Fibroblast of the conjunctiva (primary cell): Measurements from ENCODE around the gene MAP2K5.

Experiments
- DNase-seq: peaks from one replicate; pipeline ENCODE4 v3.0.0-alpha.2; 2010; ENCODE audit warnings: low read depth

Gene MAP2K5

DNA sequence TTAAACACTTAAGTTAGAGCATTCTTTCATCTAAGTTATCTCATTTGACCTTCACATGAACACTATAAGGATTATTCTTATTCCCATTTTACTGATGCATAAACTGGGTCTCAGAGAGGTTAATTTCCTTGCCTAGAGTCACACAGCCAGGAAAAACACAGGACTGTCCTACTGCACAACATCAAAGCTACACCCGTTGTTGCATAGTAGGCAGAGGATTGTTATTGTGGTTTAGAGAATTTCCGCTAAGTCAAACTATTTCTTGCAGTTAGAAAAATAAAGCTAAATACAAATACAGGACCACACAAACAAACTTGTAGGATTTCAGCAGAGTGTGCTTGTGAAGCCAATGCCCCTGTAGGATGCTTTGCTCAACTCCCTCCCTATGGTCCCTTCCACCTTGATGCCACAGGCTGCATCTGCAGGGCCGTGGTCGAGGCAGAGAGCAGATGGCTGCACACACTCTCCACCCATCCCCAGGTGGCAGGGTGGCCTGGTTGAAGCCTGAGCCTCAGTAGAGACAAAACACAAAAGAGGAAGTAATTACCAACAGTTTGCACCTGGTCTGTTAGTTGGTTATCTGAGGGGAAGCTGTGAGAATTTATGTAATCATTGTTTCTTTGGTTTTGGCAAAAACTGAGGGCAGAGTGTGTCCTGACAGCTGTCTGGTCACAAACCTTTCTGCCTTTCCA is 241.7 kb downstream of the MAP2K5 start:
- no peak for DNase-seq

DNA sequence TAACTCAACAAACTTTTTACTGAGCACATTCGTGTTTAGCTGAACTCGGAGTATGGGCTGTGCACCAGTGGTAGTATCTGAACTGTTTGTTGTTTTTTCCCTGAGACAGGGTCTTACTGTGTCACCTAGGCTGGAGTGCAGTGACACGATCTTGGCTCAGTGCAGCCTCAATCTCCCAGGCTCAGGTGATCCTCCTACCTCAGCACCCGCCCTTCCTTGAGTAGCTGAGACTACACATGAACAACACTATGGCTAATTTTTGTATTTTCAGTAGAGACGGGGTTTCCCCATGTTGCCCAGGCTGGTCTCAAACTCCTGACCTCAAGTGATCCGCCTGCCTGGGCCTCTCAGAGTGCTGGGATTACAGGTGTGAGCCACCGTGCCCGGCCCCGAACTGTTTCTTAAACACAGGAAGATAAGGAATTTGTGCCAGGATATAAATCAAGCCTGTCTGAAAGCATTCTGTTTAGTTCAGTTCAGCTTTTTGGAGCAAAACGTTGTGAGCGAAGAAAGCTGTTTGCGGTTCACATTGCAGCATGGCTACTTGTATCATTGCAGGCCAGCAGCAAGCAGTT is 242.4 kb downstream of the MAP2K5 start:
- DNase-seq, result no peak

DNA sequence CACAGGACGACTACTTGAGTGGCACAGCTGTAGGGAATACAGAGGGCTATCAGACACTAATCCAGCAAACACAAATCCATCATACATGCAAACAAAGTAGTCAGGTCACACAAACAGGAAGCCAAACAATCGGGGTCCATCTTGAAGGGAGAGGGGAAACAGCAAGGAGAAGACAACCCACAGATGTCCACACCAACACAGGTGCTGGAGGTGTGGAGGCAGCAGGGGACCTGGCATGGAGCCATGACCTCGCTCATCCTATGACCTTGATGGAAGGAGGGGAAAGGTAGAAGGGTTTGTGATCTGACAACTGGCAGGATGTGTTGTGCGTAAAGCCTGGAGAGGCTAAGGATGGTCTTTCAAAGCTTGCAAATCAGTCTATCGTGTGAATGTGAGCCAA is 242.9 kb downstream of the MAP2K5 start:
- DNase-seq, result no peak

DNA sequence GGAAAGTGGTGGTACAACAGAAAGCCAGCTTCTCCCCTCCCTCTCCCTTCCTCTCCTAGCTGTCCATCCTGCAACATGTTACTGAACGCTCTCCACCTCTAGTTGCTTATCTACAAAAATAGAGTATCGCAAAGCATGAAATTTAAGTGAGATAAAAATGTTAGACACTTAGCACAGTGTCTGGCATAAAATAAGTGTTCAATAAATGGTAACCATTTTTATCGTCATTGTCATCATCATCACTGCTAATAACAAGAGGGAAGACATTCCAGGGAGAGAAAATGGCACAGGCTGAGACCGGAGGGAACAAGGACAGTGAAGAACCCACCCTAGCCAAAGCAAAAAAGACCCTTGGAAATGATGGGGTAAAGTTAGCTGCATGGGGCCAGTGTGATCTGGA is 244.1 kb downstream of the MAP2K5 start:
- no peak for DNase-seq

DNA sequence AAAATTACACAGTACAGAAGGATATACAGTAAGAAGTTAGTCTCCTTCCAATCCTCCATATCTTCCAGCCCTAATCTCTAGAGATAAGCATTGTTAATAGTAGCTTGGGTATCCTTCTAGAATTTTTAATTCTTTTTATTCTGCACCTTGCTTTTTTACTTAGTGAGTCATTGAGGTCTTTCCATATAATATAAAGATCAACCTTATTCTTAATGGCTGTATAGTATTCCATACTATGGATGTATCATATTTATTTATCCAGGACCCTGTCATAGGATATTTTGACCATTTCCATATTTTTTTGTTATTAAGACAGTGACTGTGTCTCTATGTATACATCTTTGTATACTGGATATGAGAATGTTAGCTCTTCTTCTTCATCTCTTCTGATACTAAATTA is 246.5 kb downstream of the MAP2K5 start:
- no peak for DNase-seq

DNA sequence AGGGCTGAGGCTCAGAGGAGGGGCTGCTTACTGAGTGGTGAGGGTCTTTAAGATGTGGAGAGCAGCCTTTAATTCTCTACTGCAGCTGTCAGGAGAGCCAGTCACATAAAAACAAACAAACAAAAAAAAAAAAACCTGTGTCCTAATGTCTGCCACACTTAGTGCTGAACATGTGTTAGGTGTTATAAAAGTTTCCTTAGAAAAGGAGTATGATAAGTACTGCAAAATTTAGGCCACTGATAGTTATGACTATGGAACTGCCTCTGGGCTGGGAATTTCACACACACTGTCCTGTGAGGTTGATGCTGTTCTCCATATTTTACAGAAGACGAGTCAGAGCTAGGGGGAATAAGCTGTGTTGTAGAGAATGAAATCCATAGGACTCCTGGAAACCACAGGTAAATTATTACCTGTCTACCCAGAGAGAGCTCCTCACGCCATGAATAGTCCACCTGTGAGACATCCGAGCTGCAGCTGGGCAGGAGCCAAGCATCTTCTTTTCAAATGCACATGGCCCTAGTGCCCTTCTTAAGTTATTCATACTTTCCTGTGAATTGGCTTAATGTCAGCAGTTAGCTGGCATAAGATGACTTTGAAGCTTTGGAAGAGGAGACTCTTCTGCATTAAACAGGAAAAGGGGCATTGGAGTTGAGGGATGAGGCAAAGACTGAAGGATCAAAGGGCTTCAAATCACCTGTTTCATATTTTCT is 248.3 kb downstream of the MAP2K5 start:
- no peak for DNase-seq

DNA sequence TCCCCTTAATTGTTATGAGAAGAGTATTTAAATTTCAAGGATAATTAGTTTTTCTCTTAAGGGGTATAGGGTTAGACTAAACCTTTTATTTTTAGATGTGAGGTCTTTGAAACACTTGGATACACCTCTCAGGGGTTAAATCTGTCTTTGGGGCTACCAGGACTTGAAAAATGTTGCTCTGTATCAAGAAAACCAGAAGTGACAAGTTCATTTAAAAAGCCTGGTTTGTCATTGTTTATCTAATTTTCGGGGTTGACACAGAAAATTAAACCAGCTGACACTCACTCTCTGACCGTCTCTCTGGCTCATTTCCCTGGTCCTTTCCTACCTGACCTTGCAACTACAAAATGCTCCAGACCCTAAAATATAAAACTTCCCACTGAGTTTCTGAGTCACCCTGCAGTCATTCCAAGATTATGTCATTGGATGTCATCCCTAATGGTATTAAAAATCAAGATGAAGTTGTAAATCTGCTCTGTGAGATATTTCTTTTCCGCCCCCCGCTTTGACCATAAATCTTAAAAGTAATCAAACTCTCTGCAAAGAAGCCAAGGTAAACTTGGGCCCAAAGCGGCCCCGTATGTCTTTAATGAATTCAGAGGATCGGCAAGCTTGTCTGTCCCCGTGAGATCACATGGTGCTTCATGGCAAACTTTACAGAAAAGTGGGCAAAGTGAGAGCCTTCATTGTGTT is 249.9 kb downstream of the MAP2K5 start:
- no peak for DNase-seq

DNA sequence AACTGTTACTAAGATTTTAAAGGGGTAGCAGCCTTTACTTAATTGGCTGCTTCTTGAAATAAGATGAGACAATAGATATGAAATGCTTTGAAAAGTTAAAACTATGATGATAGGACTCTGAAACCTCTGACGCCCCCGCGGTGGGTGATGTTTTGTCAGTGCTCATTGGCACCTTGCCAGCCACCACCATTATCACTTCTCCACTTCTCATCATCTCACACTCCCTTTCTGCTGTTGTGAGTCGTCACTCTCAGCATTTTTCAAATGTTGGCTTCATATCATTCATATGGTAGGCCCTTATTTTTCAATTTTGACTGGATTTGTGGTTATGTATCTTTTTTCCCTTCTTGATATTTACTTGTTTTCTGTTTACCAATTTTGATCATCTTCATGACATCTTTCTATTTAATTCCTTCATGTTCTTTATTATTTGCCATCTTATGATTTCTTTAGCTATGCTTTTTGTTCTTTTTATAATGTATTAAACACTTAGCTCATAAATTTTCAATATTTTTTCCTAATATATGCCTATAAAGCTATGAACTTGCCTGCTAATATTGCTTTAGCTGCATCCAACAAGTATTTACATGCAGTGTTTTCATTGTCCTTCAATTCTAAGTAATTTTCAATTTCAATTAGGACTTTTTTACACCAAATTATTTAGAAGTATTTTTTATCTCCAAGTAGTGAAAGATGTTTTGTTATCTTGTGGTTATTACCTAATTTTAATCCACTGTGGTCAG is 252.5 kb downstream of the MAP2K5 start:
- DNase-seq, result no peak

DNA sequence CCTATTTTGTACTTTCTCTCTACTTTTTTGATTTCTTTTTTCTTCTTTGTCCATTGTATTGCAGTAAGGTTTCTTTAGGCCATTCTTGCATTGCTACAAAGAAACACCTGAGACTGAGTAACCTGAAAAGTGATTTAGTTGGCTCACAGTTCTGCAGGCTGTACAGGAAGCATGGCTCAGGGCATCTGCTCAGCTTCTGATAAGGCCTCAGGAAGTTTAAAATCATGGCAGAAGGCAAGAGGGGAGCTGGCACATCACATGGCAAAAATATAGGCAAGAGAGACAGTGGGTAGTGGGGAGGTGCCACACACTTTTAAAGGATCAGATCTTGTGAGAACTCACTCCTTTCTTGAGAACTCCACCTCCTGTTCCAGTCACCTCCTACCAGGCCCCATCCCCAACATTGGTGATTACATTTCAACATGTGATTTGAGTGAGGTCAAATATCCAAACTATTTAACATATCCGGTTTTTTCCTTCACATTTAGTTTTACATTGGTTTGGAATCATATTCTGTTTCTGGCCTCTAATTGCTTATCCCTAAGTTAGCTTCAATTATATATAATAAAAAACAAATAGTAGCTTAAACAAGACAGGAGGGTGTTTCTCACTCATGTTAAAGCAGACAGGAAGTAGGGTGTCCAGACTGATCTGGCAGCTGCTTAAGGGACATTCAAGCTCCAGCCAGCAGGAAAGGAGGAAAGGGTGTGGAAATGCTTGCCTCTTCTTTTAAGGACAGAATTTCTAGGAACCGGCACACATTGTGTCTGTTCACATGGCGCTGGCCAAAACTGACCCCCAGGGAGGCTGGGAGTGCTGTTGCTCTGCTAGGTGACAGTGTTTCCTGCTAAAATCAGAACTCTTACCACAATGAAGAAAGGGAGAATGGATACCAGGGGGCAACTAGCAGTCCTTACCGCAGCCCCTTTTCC is 254.0 kb downstream of the MAP2K5 start:
- no peak for DNase-seq

DNA sequence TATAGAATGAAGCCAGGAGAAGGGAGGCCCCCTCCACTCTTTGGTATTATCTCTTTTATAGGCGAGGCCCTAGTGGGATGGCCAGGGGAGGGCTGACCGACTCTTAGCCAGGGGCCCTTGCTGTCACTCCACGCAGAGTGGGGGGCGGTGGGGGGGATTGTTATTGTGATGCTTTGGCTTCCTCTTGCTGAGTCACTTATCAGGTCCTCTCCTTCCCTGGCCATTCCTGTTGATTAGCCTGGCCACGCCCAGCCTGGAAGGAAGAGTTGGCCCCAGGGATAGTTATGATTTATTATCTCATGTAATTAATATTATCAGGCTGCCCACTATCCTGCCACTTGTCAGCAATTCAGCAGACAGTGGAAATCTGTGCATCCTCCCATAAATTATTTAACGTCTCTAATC is 257.3 kb downstream of the MAP2K5 start:
- no peak for DNase-seq

DNA sequence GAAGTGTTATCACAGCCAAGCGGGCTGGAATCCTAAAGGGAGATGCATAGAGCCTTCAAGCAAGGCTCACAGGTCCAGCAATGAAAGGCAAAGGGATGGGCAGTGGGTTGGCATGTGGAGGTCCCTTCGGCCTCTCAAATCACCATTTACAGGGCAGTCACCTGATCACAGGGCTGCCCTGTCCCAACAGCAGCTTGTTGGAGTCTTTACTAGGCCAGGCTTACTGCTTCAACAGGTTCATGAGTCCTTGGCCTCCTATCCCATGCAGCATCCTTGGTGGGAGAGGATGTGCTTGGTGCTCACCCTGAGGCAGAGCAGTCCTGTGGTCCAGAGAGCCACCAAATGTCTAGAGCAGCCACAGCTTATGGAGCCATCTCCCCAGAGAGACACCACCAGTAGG is 258.6 kb downstream of the MAP2K5 start:
- DNase-seq, result no peak

DNA sequence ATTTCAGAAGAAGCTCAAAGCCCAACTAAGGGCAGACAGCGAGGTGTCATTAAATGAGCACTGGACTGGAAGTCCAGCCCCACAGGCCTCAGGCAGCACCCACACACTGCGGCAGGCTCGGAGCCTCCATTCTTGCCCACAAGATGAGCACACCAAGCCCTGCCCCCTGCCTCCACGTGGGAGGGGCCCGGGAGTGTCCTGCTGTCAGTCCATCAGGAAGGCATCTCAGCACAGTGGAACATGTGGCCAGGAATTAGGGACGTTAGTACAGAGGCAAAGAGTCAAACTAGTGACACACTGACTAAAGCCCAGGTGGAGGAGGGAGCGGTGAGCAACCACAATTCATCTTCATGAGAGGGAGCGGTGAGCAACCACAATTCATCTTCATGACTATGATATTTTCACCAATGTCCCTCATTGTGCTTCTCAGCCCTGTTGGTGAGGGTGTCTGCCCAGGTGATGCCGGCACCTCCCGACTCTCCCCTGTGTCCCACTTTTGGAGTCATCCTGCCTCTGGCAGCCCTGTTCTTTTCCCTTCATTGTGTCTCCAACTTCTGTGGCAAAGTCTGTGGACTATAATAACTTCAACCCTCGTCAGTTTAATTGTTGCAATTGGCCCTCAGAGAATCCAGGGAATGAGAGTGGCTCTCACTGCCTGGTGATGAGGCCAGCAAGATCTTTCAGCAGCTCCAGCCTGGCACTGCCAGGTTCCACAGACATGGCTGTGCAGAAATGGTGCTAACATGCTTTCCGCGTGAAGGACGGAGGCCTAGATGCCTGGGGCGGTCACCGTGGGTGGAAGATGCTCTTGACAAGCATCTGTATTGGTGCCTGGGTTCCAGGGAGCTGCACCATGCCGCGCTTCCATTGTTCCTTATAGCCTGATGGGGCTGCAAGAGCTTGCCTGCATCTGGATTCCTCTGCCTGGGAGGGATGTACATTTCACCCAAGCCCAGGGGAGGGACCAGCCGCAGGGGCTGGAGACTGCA is 259.7 kb downstream of the MAP2K5 start:
- no peak for DNase-seq

DNA sequence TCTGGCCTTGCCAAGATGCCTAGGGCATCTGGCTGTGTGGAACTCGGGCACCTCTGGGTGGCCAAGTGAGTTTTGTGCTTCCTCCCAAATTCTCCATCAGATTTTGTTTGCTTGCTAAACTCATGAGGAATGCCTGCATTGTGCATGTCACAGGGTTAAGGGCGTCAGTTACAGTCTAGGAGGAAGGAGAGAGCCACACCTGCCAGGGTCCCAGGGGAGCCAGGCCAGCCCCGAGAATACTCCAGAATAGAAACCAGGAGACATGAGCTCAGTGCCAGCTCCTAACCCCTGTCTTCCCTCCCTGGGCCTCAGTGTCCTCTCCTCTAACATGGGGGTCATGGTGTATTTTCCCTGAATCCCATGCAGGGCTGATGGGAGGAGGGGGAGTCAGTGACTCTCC is 260.8 kb downstream of the MAP2K5 start:
- DNase-seq, result no peak

DNA sequence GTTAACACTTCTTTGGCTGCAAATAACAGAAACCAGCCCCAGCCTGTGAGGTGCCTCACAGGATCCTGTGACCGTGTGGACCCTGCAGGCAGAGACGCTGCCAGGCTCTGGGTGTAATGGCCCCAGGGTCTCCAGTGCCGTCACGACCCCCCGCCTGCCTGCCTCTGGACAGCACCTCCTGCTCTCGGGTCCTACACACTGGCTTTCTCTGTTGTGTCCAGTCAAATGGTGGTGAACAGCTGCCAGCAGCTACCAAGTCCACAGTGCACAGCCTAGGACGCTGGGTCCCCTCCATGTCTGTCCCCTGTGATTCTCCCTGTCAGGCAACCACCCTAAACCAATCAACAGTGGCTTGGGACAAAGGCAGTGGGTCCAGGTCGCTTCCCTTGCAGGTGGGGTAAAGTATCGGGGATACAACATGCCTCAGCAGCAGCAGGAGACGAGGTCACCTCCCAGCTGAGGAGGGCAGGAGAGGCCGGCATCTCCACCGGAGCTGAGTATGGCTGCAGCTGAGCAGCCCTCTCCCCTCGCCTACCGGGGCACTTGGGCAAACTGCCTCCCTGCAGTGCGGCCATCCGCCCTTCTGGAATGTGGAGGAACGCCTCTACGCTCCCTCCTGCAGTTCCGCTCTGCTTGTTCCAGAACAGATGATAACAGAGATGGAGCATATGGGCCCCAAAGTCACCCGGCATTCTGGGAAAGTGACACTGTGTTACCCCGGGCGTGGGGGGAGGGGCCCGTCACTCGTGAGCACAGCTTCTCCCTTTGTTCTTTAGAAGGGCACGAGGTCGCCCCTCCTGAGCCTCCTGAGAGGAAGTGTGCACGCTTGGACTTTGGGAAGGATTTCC is 261.7 kb downstream of the MAP2K5 start:
- no peak for DNase-seq

DNA sequence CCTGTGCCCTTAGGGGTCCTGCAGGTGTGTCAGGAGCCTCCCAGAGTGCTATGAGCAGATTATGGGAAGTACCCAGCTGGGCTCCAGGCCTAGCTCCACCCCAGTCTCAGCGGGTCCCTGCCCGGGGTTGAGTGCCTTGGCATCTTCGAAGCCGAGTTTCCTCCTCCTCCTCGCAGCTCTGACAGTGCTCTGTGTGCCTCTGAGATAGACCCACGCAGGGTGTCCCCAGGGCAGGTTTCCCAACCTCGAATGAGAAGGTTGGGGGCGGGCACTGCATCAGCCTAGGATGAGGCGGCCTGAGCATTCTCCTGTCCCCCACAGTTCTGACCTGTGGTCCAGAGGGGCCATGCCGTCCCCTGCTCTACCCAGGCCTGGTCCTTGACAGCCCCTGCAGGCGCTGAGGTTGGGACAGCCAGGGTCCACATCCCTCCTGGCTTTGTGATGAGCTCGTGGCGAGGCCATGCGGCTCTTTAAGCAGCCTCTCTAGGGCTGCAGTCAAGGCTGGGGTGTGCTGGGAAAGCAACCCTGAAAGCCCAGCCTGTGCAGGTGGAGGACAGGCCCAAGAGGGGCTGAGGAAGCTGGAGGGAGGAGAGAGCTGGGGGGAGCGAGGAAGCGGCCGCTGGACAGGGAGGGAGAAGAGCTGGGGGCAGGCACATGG is 262.6 kb downstream of the MAP2K5 start:
- no peak for DNase-seq

DNA sequence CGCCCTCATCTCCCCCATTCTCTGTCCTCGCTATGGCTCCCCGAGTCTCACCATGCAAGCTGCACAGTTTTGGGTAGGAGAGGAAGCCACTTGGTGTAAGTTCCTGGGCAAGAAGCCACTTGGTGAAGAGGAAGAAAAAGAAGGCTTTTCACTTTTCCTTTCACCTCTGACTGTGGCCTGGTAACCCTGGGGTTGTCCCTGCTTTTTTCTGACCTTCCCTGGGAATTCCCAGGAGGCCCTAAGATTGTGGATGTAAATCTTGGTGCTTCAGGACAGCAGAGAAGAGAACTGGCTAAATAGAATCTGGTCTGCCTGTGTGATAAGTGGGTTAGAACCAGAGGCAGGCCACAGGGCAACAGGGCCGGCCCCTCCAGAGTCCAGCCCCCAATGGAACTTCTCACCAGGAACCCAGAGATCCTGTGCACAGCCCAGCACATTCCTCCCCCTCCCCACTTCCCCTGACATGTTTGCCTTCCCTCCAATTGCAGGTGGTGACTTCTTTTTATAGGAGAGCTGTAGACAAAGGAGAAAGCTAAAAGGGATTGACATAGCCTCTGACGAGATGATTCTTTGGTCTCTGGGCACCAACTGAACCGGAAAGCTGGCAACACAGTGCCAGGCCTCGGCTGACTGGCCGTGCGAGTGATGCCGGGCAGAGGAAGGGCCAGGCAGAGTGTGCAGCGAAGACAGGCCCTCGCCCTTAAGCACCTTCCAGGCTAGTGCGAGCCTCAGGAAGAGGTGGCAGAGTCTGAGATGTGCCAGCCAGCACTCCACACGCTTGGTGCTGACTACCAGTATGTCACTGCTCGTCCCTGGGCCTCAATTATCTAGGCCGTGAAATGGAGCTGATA is 263.4 kb downstream of the MAP2K5 start:
- DNase-seq, result no peak

DNA sequence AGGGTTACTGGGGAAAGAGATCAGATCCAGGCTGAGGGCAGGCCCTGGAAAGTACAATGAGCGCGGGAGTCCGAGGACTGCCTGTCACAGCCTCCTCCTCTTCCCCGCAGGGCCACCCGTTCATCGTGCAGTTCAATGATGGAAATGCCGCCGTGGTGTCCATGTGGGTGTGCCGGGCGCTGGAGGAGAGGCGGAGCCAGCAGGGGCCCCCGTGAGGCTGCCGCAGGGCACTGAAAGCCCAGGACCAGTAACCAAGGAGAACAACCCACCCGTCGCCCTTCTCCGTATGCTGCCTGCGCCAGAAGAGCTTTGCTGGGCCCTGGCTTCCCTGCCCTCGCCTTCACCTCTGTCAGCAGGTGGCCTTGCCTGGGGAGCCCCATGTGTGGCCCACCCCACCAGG is 264.0 kb downstream of the MAP2K5 start:
- no peak for DNase-seq
